GM19025 (cell line): ENCODE measurements around the gene DPP3.
"Not testable (repeated sequence)": the region's sequence is repeated elsewhere in the genome, so short reads cannot be mapped to it uniquely, and the experiment has no call there.

ENCODE experiments used
- ATAC-seq: cut with Tn5 transposase; IDR thresholded peaks from one replicate; pipeline ENCODE4 v1.9.1; 2021; ENCODE audit warnings: mild to moderate bottlenecking, low read depth, moderate library complexity; ENCODE audit not compliant: unreplicated experiment

DPP3 gene, protein sequence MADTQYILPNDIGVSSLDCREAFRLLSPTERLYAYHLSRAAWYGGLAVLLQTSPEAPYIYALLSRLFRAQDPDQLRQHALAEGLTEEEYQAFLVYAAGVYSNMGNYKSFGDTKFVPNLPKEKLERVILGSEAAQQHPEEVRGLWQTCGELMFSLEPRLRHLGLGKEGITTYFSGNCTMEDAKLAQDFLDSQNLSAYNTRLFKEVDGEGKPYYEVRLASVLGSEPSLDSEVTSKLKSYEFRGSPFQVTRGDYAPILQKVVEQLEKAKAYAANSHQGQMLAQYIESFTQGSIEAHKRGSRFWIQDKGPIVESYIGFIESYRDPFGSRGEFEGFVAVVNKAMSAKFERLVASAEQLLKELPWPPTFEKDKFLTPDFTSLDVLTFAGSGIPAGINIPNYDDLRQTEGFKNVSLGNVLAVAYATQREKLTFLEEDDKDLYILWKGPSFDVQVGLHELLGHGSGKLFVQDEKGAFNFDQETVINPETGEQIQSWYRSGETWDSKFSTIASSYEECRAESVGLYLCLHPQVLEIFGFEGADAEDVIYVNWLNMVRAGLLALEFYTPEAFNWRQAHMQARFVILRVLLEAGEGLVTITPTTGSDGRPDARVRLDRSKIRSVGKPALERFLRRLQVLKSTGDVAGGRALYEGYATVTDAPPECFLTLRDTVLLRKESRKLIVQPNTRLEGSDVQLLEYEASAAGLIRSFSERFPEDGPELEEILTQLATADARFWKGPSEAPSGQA

DNA sequence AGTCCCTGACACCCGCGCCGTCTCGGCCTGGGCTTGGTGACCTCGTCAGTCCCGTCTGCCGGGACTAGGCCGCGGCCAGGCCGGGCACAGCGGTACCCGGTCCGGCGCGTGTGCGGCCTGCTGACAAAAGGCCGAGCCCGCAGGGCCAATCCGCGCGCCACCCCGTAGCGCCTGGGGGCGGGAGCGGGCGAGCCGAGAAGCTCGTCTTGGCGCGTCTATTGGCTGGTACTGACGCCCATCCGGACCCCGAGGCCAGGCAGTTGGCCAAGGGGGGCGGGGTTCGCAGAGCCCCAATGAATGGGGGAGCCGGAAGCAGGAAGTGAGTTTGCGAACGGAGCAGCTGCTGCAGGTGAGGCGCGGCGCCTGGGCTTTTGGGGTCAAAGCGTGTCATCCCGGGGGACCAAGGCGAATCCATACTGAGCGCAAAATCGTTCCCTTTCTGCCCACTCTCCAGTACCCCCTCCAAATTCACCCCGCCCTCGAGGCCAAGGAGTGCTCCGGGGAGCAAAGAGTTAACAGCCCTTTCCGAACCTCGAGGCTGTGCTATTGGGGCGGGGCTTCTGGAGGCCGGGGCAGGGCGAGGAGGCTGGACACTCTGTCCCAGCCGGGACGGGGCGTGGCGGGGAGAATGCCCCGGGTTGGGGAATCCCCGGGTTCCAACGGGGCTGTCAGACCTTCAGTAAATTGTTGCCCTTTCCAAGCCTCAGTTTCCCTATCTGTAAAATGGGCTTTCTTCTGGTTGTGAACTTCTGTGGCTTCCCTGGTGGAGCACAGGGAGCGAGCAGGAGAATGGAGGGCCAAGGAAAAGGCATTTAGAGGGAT is at the start of gene DPP3:
Gene DPP3 (plus strand): TSS at position 318 of the 822 bp plus-strand sequence. CDS start 1,767 bp downstream, outside the sequence.
- ATAC-seq, result peak; percentile 92

DNA sequence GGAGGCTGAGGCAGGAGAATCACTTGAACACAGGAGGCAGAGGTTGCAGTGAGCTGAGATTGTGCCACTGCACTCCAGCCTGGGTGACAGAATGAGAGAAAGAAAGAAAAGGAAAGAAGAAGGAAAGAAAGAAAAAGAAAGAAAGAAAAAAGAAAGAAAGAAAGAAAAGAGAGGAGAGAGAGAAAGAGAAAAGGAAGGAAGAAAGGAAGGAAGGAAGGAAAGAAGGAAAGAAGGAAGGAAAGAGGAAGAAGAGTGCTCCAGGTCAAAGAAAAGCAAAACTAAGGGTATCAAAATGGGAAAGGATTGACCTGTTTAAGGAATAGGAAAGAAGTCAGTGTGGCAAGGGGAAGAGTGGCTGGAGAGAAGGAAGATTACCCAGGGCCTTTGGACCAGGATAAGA is 48.9 kb upstream of the DPP3 start:
- ATAC-seq, result not testable (repeated sequence)

DNA sequence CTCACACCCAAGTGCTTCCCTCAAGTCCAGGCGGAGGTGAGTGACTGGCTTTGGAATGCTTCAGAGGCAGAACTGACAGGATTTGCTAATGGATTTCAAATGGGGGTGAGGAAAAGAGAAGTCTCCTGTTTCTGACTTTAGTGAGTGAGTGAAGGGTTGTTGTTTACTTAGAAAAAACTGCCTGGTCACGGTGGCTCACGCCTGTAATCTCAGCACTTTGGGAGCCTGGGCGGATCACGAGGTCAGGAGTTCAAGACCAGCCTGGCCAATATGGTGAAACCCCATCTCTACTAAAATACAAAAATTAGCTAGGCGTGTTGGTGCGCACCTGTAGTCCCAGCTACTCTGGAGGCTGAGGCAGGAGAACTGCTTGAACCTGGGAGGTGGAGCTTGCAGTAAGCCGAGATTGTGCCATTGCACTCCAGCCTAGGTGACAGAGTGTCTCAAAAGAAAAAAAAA is 48.3 kb upstream of the DPP3 start:
- not testable (repeated sequence) for ATAC-seq

DNA sequence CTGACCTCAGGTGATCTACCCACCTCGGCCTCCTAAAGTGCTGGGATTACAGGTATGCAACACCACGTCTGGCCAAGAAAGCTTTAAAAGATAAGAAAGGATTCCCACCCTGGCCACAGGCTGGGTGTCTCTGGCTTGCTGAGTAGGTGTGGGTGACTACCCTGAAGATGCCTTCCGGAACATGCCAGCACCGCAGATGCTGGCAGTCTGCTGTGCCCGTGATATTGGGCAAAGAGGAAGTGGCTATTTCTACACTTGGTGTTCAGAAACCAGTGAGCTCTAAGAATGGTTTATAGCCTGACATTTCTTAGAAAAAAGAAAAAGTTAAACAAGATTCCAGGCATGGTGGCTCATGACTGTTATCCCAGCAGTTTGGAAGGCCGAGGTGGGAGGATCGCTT is 47.6 kb upstream of the DPP3 start:
- ATAC-seq, result no peak

DNA sequence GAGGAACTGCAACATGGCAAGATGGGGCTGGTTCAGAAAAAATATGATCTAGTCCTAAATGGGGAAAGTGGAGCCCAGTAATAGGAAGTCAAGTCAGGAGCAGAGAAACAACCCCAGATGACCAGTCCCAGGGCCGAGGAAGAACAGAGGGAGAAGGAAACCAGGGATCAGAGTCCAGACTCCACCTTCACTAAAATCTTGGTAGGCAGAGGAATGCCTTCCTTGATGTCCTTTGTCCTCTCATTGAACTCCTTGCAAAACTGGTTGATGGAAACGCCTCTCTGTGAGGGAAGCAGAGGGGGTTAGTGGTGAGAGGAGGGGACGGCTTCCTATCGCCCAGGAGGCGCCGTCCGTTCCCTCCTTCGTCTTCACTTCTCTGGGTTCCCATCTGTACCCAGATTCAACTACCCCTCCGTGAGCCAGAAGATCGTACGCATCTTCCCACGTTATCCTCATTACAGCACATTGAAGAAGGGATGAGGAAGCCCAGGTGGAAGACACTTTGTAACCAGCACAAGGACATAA is 42.2 kb upstream of the DPP3 start:
- ATAC-seq, result no peak

DNA sequence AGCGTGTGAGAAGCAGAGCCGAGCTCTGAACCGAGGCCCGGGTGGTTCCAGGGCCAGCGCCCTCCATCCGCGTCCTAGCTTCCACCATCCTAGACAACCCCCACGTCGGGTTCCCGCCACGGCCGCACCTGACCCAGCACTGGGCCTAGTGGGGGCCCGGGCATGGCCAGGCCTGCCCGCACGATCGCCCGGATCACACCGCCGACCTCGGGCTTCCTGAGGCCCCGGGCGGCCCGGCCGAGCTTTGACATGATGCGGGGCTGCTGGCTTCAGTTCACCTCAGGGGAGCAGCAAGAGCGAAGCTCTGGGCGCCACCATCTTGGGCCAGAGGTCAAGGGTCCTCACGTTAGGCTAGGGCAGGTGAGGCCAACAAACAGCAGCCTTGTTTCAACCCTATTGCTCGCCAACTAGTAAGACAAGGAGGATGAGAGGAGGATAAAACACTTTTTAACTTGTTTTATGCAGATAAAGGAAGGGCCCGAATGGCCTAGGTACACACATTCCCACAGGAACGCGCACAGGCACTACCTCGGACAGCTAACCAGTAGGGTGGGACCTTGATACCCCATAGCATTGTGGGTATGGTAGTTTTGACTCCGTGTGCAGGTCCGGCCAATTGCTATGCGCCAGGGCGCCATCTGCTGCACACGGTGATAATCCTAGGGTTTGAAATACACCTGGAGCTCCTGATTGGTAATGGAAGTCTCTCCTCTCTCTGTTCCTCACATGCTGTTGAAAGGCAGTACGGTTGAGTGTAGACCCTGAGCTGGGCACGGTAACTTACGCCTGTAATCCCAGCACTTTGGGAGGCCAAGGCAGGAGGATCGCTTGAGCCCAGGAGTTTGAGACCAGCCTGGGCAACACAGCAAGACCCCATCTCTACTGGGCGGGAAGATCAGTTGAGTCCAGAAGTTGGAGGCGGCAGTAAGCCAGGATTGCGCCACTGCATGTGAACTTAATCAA is 41.4 kb upstream of the DPP3 start, which contains the start of gene MRPL11:
Gene MRPL11 (minus strand): TSS at position 345 of the 963 bp plus-strand sequence. CDS start 94 bp downstream, at position 251.
- peak; percentile 93 for ATAC-seq

DNA sequence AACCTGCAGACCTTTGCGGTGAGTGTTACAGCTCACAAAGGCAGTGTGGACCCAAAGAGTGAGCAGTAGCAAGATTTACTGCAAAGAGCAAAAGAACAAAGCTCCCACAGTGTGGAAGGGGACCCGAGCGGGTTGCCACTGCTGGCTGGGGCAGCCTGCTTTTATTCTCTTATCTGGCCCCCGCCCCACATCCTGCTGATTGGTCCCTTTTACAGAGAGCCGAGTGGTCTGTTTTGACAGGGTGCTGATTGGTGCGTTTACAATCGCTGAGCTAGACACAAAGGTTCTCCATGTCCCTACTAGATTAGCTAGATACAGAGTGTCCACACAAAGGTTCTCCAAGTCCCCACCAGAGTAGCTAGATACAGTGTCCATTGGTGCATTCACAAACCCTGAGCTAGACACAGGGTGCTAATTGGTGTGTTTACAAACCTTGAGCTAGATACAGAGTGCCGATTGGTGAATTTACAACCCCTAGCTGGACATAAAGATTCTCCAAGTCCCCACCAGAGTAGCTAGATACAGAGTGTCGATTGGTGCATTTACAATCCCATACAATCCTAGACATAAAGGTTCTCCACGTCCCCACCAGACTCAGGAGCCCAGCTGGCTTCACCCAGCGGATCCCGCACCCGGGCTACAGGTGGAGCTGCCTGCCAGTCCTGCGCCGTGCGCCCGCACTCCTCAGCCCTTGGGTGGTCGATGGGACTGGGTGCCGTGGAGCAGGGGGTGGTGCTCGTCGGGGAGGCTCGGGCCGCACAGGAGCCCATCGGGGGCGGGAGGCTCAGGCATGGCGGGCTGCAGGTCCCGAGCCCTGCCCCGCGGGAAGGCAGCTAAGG is 39.9 kb upstream of the DPP3 start:
- not testable (repeated sequence) for ATAC-seq

DNA sequence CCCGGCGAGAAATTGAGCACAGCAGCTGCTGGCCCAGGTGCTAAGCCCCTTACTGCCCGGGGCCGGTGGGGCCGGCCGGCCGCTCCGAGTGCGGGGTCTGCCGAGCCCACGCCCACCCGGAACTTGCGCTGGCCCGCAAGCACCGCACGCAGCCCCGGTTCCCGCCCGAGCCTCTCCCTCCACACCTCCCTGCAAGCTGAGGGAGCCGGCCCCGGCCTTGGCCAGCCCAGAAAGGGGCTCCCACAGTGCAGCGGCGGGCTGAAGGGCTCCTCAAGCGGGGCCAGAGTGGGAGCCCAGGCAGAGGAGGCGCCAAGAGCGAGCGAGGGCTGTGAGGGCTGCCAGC is 39.3 kb upstream of the DPP3 start:
- not testable (repeated sequence) for ATAC-seq

DNA sequence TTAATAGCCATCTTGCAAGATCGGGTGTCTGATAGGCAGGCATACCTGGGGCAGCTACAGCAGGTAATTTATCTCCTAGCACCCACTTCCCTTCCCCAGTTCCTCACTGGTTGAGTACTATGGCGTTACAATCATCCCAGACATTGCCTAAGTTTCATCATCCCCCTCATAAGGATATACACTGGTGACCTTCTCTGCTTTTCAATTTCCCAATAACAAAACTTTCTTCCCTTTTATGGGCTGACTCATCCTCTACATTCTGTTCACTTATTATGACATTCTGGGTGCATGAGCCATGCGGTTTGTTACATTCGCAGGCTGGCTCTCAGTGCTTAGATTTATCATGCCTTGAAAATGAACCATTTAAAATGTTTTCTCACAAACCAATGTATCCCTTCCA is 36.6 kb upstream of the DPP3 start:
- no peak for ATAC-seq

DNA sequence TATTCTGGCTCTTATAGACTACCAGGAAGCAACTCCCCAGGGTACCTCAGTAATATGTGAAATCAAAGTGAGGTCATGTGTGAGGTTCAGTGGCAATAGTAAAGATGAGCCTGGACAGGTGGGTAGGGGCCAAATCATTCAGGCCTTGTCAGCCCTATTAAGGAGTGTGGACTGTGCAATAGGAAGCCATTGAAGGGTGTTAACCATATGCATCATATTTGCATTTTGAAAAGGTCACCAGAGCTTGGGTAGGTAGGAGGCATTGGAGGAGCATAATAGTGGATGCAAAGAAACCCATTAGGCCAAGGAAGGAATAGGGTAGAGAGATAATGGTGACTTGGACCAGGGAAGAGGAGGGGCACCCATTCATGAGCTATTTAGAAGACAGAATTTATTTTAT is 33.2 kb upstream of the DPP3 start:
- ATAC-seq, result no peak

DNA sequence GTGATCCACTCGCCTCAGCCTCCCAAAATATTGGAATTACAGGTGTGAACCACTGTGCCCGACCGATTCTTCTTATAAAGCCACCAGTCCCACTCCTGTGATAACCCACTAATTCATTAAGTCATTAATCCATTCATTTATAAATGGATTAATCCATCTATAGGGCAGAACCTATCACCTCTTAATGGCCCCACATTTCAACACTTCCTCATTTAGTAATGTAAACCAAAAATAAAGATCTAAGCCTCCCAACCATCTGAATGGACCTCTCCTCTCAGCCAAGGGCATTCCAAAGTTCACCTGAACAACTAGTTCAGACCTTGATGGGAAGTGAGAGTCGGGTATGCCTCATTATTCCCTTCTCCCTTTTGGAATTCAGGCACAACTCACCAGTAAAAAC is 31.7 kb upstream of the DPP3 start:
- ATAC-seq, result no peak

DNA sequence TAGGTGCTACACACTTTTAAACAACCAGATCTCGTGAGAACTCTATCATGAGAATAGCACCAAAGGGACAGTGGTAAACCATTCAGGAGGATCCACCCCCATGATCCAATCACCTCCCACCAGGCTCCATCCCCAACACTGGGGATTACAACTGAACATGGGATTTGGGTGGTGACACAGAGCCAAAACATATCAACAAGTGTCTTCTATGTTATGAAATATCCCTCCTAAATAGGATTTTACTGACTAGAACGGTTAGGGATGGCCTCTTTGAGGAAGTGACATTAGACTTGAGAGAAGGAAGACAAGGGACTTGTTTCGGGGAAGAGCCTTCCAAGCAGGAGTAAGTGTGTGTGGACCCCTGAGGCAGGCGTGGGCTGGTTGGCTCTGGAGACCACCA is 29.7 kb upstream of the DPP3 start:
- ATAC-seq, result no peak

DNA sequence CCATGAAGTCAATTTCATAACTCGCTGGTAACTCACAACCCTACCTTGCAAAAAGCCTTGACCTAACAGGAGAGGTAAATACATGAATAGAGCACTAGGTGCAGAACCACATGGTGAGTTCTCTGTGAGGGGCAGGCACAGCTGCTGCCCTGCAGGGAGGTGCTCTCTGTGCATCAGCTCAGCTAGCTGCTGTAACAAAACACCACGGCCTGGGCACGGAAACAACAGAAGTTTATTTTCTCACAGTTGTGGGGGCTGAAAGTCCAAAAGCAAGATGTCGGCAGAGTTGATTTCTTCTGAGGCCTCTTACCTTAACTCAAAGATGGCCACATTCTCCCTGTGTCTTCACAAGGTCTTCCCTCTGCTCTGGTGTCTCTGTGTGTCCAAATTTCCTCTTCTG is 28.6 kb upstream of the DPP3 start:
- no peak for ATAC-seq

DNA sequence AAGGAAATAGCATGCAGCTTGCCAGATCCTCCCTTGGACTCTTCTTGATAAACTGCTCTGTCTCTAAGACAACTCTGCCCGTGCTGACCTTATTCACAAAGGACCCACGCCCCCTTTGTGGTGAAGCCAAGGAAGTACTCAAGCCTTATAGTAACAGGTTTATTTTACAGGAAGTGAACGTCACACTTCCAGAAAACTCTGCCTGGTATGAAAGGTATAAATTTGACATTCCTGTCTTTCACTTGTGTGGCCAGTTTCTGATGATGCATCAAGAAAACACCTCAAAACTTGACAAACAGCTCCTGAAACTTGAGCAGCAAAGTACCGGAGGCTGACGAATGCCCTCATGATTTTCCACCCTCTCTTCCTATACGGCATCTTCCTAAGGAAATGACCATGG is 26.0 kb upstream of the DPP3 start:
- ATAC-seq, result no peak

DNA sequence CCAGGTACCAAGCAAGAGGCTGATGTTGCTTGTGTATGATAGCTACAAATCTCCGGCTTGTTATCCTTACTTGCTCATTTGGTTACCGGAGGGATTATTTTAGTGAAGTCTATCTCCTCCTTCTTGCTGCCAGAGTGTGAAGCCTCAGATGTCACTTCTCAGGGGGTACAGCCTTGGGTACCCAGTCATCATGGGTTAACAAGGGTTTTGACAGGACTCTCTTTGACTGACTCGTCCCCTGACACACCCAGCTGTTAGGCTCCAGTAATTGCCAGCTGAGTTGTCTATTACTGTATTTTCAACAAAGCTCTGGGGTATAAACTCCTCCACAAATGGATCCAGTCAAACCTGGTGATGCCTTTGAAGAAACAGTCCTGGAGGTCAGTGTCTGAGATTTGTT is 25.4 kb upstream of the DPP3 start:
- ATAC-seq, result no peak

DNA sequence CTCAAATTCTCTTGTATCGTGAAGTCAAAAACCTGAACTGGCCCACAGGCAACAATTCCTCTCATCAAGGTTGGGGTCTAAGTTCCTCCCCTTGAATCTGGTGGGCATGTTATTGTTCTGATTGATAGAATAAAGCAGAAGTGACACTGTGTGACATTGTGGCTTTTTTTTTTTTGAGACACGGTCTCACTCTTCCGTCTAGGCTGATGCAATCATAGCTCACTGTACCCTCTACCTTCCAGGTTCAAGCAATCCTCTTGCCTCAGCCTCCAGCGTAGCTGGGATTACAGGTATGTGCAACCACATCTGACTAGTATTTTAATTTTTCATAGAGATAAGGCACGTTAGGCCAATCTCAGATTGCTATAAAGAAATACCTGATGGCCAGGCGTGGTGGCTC is 22.4 kb upstream of the DPP3 start:
- ATAC-seq, result no peak

DNA sequence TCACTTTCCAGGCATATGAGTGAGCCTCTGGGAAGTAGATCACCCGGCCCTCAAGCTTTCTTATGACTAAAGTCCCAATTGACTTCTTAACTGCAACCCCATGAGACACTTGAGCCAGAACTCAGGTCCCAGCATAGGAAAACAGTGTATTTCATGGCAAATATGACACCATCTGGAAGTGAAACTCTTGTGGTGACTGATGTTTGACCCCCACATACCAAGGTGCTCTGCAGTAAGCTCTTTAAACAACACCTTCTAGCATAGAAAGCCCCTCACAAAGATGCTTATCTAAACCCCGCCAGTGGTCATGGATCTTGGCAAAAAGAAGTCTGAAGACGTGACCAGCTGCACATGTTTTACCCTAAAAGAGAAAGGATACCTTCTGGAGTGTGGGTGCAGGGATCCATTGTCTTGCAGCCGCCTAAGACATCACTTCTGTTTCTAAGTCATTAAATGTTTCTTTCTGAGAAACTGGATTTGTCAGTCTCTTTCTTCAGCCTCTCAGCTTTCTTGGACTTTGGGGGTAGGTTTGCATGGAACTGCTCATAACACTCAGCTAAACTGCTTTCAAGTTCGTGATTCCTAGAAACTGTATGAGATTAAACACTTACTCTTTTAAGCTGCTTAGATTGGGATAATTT is 21.0 kb upstream of the DPP3 start:
- ATAC-seq, result no peak

DNA sequence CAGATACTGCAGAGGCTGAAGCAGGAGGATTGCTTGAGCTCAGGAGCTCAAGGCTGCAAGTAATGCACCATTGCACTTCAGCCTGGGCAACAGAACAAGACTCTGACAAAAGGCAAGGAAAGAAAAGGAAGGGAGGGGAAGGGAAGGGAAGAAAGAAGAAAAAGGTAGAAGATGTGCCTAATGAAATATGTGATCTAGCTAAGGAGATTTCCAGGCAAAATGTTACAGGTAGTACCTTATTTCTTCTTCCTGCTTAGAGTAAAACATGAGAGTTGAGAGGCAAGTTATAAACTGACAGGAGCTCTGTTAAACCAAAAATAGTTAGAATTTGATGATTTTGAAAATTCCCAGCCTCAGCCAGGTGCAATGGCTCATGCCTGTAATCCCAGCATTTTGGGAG is 18.2 kb upstream of the DPP3 start:
- no peak for ATAC-seq
